ENCODE results near the gene MRTO4. TPM values are rescaled to one million over a fixed set of nuclear protein-coding genes. Genes with fewer than 3 reads are reported as not detected.

MRTO4 gene
- total RNA-seq, 1 donor from 2014 or later = 30.3 TPM

- DNase-seq (ENCODE audit: extremely low read depth, low read depth, low spot score) = no peak
Observed at GRCh38 chr1:19308509-19308907, 56.9 kb downstream of the MRTO4 start.

GRCh38 chr1:19309123-19309813 is 57.7 kb downstream of the MRTO4 start:
- DNase-seq (ENCODE audit: extremely low read depth, low read depth, low spot score) = no peak

Other genes starting within 250 kb of the MRTO4 start
- 100 and 186 TPM in 2 replicates for gene UBR4, start 41.5 kb upstream of the MRTO4 start, total RNA-seq
- 51.2 and 70.2 TPM in 2 replicates for gene EMC1, start 281 bp upstream of the MRTO4 start, total RNA-seq
- 0.24 and 0.88 TPM in 2 replicates for gene AKR7A3, start 37.0 kb downstream of the MRTO4 start, total RNA-seq
- 100.0 and 142 TPM in 2 replicates for gene AKR7A2, start 60.3 kb downstream of the MRTO4 start, total RNA-seq
- gene SLC66A1, start 60.5 kb downstream of the MRTO4 start, total RNA-seq = 19.0 and 20.1 TPM in 2 replicates
- 166 and 215 TPM in 2 replicates for gene CAPZB, start 233.7 kb downstream of the MRTO4 start, total RNA-seq

All from glomerular endothelial cell (primary cell).